HL-60 (cell line): ENCODE measurements around the gene MYMX.

ENCODE experiments used
- POLR2AphosphoS5 ChIP-seq: IDR thresholded peaks from 2 replicates; pipeline ENCODE4 v1.6.1; 2012; ENCODE audit warnings: low read depth
- REST ChIP-seq: IDR thresholded peaks from 2 replicates; pipeline ENCODE4 v1.6.1; 2012; ENCODE audit warnings: low read depth; ENCODE audit not compliant: insufficient replicate concordance
- SPI1 ChIP-seq: IDR thresholded peaks from 2 replicates; pipeline ENCODE4 v1.6.1; 2012; ENCODE audit warnings: low read depth, mild to moderate bottlenecking, borderline replicate concordance
- TF ChIP-seq, protein P1 (sequence below): IDR thresholded peaks from one replicate; pipeline ENCODE4 v1.5.1; 2011; ENCODE audit warnings: low read length, control low read depth, inconsistent platforms; ENCODE audit not compliant: insufficient read depth

GRCh38 chr6:44211284-44211683 is 5.4 kb upstream of the MYMX start:
- TF ChIP-seq POLR2AphosphoS5 (no peak), REST (no peak), SPI1 (peak; percentile 72)
- TF ChIP-seq, protein P1, sequence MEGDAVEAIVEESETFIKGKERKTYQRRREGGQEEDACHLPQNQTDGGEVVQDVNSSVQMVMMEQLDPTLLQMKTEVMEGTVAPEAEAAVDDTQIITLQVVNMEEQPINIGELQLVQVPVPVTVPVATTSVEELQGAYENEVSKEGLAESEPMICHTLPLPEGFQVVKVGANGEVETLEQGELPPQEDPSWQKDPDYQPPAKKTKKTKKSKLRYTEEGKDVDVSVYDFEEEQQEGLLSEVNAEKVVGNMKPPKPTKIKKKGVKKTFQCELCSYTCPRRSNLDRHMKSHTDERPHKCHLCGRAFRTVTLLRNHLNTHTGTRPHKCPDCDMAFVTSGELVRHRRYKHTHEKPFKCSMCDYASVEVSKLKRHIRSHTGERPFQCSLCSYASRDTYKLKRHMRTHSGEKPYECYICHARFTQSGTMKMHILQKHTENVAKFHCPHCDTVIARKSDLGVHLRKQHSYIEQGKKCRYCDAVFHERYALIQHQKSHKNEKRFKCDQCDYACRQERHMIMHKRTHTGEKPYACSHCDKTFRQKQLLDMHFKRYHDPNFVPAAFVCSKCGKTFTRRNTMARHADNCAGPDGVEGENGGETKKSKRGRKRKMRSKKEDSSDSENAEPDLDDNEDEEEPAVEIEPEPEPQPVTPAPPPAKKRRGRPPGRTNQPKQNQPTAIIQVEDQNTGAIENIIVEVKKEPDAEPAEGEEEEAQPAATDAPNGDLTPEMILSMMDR, result no peak
